ENCODE results near the gene PIGS. TPM values are rescaled to one million over a fixed set of nuclear protein-coding genes. Genes with fewer than 3 reads are reported as not detected.
A peak's percentile ranks its signal among the peaks of the same experiment; 100 is the strongest.

The PIGS gene
- total RNA-seq, 1 experiment from 2014 or later: 64.2 TPM

GRCh38 chr17:28552176-28552999, 18.9 kb downstream of the PIGS start, which contains the start of gene UNC119:
Gene UNC119 (minus strand): TSS chr17:28552624. CDS start chr17:28552557, 67 bp downstream.
- no peaks in the 10 kb centered on the region for H3K27me3 ChIP-seq (ENCODE audit: insufficient read depth, low read depth)
- TF ChIP-seq CTCF (conservative IDR thresholded peaks at IDR 0.05): no peak
- no peak for TF ChIP-seq EZH2 (IDR thresholded peaks at IDR 0.05; ENCODE audit: low read depth)
- H3K36me3 ChIP-seq (ENCODE audit: low read depth): no peaks in the 10 kb centered on the region
- H3K79me2 ChIP-seq (ENCODE audit: low read depth): peaks cover 5% of the 10 kb centered on the region; the same call in 1 of the 2 replicates
- H3F3A ChIP-seq (ENCODE audit: insufficient read depth, low read depth): peaks cover 7% of the 10 kb centered on the region; the same call in 1 of the 2 replicates
- H3K9me3 ChIP-seq (ENCODE audit: insufficient read depth, low read depth): no peaks in the 10 kb centered on the region
- peak in 1 of 2 experiments; percentile 78 for DNase-seq
- POLR2A ChIA-PET (ENCODE audit: unreplicated experiment): interaction anchor here (0.5 to 0.6 kb wide), 3 partner anchors 24 to 566 kb away, joined by 4 to 12 read pairs (median 4); partner anchors contain the start of gene ALDOC
- peaks cover 8% of the 10 kb centered on the region for H4K20me1 ChIP-seq (ENCODE audit: insufficient read depth)
- H2AFZ ChIP-seq: peak within 1 kb of the TSS; percentile 87
- CTCF ChIA-PET: interaction anchor here (0.5 to 0.6 kb wide), 2 partner anchors 14 to 92 kb away, joined by 3 to 4 read pairs; partner anchors contain the start of gene BLTP2
- peak within 1 kb of the TSS; percentile 94 for H3K4me2 ChIP-seq
- H3K27ac ChIP-seq: no peak within 1 kb of the TSS
- H3K9me2 ChIP-seq (ENCODE audit: insufficient read depth): no peaks in the 10 kb centered on the region
- intact Hi-C loops (cut with micrococcal nuclease; ENCODE audit: unreplicated experiment): no loop called here
- BruUV-seq (replicated peaks): no TSS peak
- peak within 1 kb of the TSS; percentile 74 for H3K4me3 ChIP-seq
- peaks cover 7% of the 10 kb centered on the region; the same call in 1 of the 2 replicates for H3K4me1 ChIP-seq (replicated peaks; ENCODE audit: insufficient read depth)

- H3K27me3 ChIP-seq (ENCODE audit: insufficient read depth, low read depth): no peaks in the 10 kb centered on the region
- no peak overlapping the region for H3K27ac ChIP-seq
- CTCF ChIA-PET: no interaction called here
- H3K4me1 ChIP-seq (replicated peaks; ENCODE audit: insufficient read depth): peaks cover 7% of the 10 kb centered on the region; the same call in 1 of the 2 replicates
- peaks cover 8% of the 10 kb centered on the region for H4K20me1 ChIP-seq (ENCODE audit: insufficient read depth)
- DNase-seq: no peak
- intact Hi-C loops (cut with micrococcal nuclease; ENCODE audit: unreplicated experiment): no loop called here
- H3K79me2 ChIP-seq (ENCODE audit: low read depth): peaks cover 5% of the 10 kb centered on the region; the same call in 1 of the 2 replicates
- H3K4me3 ChIP-seq: peak overlapping the region; percentile 74
- peaks cover 7% of the 10 kb centered on the region; the same call in 1 of the 2 replicates for H3F3A ChIP-seq (ENCODE audit: insufficient read depth, low read depth)
- peak overlapping the region; percentile 87 for H2AFZ ChIP-seq
- POLR2A ChIA-PET (ENCODE audit: unreplicated experiment): no interaction called here
- peak overlapping the region; percentile 94 for H3K4me2 ChIP-seq
- no TSS peak for BruUV-seq (replicated peaks)
- H3K9me2 ChIP-seq (ENCODE audit: insufficient read depth): no peaks in the 10 kb centered on the region
- TF ChIP-seq EZH2 (IDR thresholded peaks at IDR 0.05; ENCODE audit: low read depth): no peak
- no peak for TF ChIP-seq CTCF (conservative IDR thresholded peaks at IDR 0.05)
- H3K36me3 ChIP-seq (ENCODE audit: low read depth): no peaks in the 10 kb centered on the region
- H3K9me3 ChIP-seq (ENCODE audit: insufficient read depth, low read depth): no peaks in the 10 kb centered on the region
Observed at GRCh38 chr17:28551421-28552175, 19.7 kb downstream of the PIGS start.

GRCh38 chr17:28550858-28551257, 20.5 kb downstream of the PIGS start:
- no peak overlapping the region for H3K27ac ChIP-seq
- POLR2A ChIA-PET (ENCODE audit: unreplicated experiment): no interaction called here
- BruUV-seq (replicated peaks): TSS peak; percentile 35
- H3K79me2 ChIP-seq (ENCODE audit: low read depth): peaks cover 5% of the 10 kb centered on the region; the same call in 1 of the 2 replicates
- intact Hi-C loops (cut with micrococcal nuclease; ENCODE audit: unreplicated experiment): no loop called here
- no peaks in the 10 kb centered on the region for H3K27me3 ChIP-seq (ENCODE audit: insufficient read depth, low read depth)
- H4K20me1 ChIP-seq (ENCODE audit: insufficient read depth): peaks cover 8% of the 10 kb centered on the region
- H3K36me3 ChIP-seq (ENCODE audit: low read depth): no peaks in the 10 kb centered on the region
- no peaks in the 10 kb centered on the region for H3K9me2 ChIP-seq (ENCODE audit: insufficient read depth)
- H3K4me3 ChIP-seq: no peak overlapping the region
- no peaks in the 10 kb centered on the region for H3K9me3 ChIP-seq (ENCODE audit: insufficient read depth, low read depth)
- peak overlapping the region; percentile 94; the same call in 1 of the 2 replicates for H3K4me2 ChIP-seq
- peaks cover 7% of the 10 kb centered on the region; the same call in 1 of the 2 replicates for H3F3A ChIP-seq (ENCODE audit: insufficient read depth, low read depth)
- CTCF ChIA-PET: interaction anchor here (0.6 kb wide), 1 partner anchor 31 kb away, joined by 12 read pairs; no protein-coding TSS in a partner anchor
- H3K4me1 ChIP-seq (replicated peaks; ENCODE audit: insufficient read depth): peaks cover 7% of the 10 kb centered on the region; the same call in 1 of the 2 replicates
- DNase-seq: no peak
- no peak overlapping the region for H2AFZ ChIP-seq
- TF ChIP-seq EZH2 (IDR thresholded peaks at IDR 0.05; ENCODE audit: low read depth) (no peak), CTCF (conservative IDR thresholded peaks at IDR 0.05) (no peak)

Measured in PC-9 (cell line).